HepG2 (cell line): ENCODE data around the gene MEAF6. TPM values are rescaled to one million over a fixed set of nuclear protein-coding genes. Genes with fewer than 3 reads are reported as not detected.

Experiments
- FOSL1 ChIP-seq: sonication (generic); formaldehyde crosslinking; IDR thresholded peaks from 2 replicates; pipeline ENCODE4 v1.9.0; 2021; ENCODE audit warnings: missing genetic modification reagents, borderline replicate concordance
- GATAD1 ChIP-seq: IDR thresholded peaks from 2 replicates; pipeline ENCODE4 v1.6.1; 2016; ENCODE audit warnings: missing genetic modification reagents, missing compliant biosample characterization
- MAFK ChIP-seq, 2 experiments: IDR thresholded peaks in 1 of 2; conservative IDR thresholded peaks in 1 of 2; 2 replicates each; pipeline ENCODE4 v1.6.1; 2011; ENCODE audit warnings: improper control_type of control experiment in 2 of 2, low read length in 2 of 2
- NFRKB ChIP-seq: fragments of 450-650 bp; IDR thresholded peaks from 2 replicates; pipeline ENCODE4 v1.6.1; 2017
- PHF8 ChIP-seq: sonication (generic); formaldehyde crosslinking; IDR thresholded peaks from 2 replicates; pipeline ENCODE4 v1.5.0; 2020; ENCODE audit warnings: missing genetic modification reagents
- POLR2AphosphoS5 ChIP-seq: IDR thresholded peaks from 2 replicates; pipeline ENCODE4 v1.6.1; 2012; ENCODE audit warnings: low read depth, low read length
- RBM39 ChIP-seq: fragments of 200-400 bp; formaldehyde crosslinking; IDR thresholded peaks from one replicate; pipeline ENCODE4 v1.6.1; 2018; ENCODE audit warnings: antibody characterized with exemption, mild to moderate bottlenecking, low read depth, low read length; ENCODE audit not compliant: poor library complexity, severe bottlenecking
- RFX3 ChIP-seq: IDR thresholded peaks from 2 replicates; pipeline ENCODE4 v1.6.1; 2016; ENCODE audit warnings: missing biosample characterization, missing genetic modification reagents
- SYNCRIP ChIP-seq: fragments of 200-400 bp; formaldehyde crosslinking; IDR thresholded peaks from 2 replicates; pipeline ENCODE4 v1.6.1; 2018; ENCODE audit warnings: mild to moderate bottlenecking, low read depth, low read length; ENCODE audit not compliant: insufficient read depth
- TAF1 ChIP-seq: sonication (generic); formaldehyde crosslinking; IDR thresholded peaks from 2 replicates; pipeline ENCODE4 v1.4.0; 2020; ENCODE audit warnings: missing genetic modification reagents
- TCF7L2 ChIP-seq: IDR thresholded peaks from 2 replicates; pipeline ENCODE4 v1.6.1; 2011; ENCODE audit warnings: mild to moderate bottlenecking, low read depth, low read length, moderate library complexity
- TRIM24 ChIP-seq: sonication (generic); formaldehyde crosslinking; IDR thresholded peaks from 2 replicates; pipeline ENCODE4 v1.8.0; 2022; ENCODE audit warnings: mild to moderate bottlenecking, missing genetic modification reagents
- ZNF101 ChIP-seq: sonication (generic); formaldehyde crosslinking; IDR thresholded peaks from 2 replicates; pipeline ENCODE4 v1.4.0; 2020; ENCODE audit warnings: mild to moderate bottlenecking, low read depth, missing genetic modification reagents, borderline replicate concordance
- ZNF24 ChIP-seq: fragments of 450-650 bp; IDR thresholded peaks from 2 replicates; pipeline ENCODE4 v1.6.1; 2017; ENCODE audit warnings: antibody characterized with exemption, mild to moderate bottlenecking
- ZNF383 ChIP-seq: sonication (generic); formaldehyde crosslinking; IDR thresholded peaks from 2 replicates; pipeline ENCODE4 v1.4.0; 2020; ENCODE audit warnings: missing genetic modification reagents, mild to moderate bottlenecking, borderline replicate concordance
- ZNF431 ChIP-seq: sonication (generic); formaldehyde crosslinking; IDR thresholded peaks from 2 replicates; pipeline ENCODE4 v1.9.0; 2022; ENCODE audit warnings: missing genetic modification reagents, low read depth, mild to moderate bottlenecking, borderline replicate concordance
- ZNF432 ChIP-seq: sonication (generic); formaldehyde crosslinking; IDR thresholded peaks from 2 replicates; pipeline ENCODE4 v1.5.0; 2020; ENCODE audit warnings: missing genetic modification reagents, mild to moderate bottlenecking, borderline replicate concordance
- ZNF660 ChIP-seq: sonication (generic); formaldehyde crosslinking; IDR thresholded peaks from 2 replicates; pipeline ENCODE4 v1.5.1; 2020; ENCODE audit warnings: mild to moderate bottlenecking, low read depth, missing genetic modification reagents, borderline replicate concordance
- ZNF788 ChIP-seq: sonication (generic); formaldehyde crosslinking; IDR thresholded peaks from 2 replicates; pipeline ENCODE4 v1.5.0; 2020; ENCODE audit warnings: mild to moderate bottlenecking, missing genetic modification reagents, borderline replicate concordance
- polyA plus RNA-seq, 8 experiments: library from polyadenylated mRNA; depleted of rRNA in 3 of 8; stranded (reverse) in 7 of 8; unstranded in 1 of 8; fragments of >200 nt; fragmentation: Illumina TruSeq in 4 of 8; extraction: Trizol in 4 of 8; gene quantifications; 2 replicates each; pipeline versions ENCODE4 v1.2.1 to v1.2.3, GENCODE V29; 2011 to 2016; ENCODE audit warnings: low read depth in 4 of 8, missing spikeins in 1 of 8, mixed read lengths in 1 of 8; ENCODE audit not compliant: insufficient read depth in 1 of 8
- total RNA-seq, 5 experiments: library from RNA; depleted of rRNA; stranded (reverse); fragments of >200 nt; fragmentation: Illumina TruSeq; extraction: Trizol; gene quantifications; 2 replicates each; pipeline ENCODE4 v1.2.3, GENCODE V29; 2016; ENCODE audit warnings: low read depth in 1 of 5
- TF ChIP-seq, protein P1 (sequence below): sonication (generic); formaldehyde crosslinking; IDR thresholded peaks from 2 replicates; pipeline ENCODE4 v1.8.0; 2022; ENCODE audit warnings: missing genetic modification reagents, mild to moderate bottlenecking, inconsistent platforms, borderline replicate concordance
- TF ChIP-seq, protein P2 (sequence below): sonication (generic); formaldehyde crosslinking; IDR thresholded peaks from 2 replicates; pipeline ENCODE4 v1.4.0; 2020; ENCODE audit warnings: missing genetic modification reagents
- TF ChIP-seq, protein P3 (sequence below): sonication (generic); formaldehyde crosslinking; IDR thresholded peaks from 2 replicates; pipeline ENCODE4 v1.5.1; 2020; ENCODE audit warnings: mild to moderate bottlenecking, missing genetic modification reagents, moderate library complexity
- TF ChIP-seq, protein P4 (sequence below): sonication (generic); formaldehyde crosslinking; IDR thresholded peaks from 2 replicates; pipeline ENCODE4 v1.8.1; 2023; ENCODE audit warnings: mild to moderate bottlenecking, inconsistent platforms, moderate library complexity, missing genetic modification reagents, borderline replicate concordance
- TF ChIP-seq, protein P5 (sequence below): sonication (generic); formaldehyde crosslinking; IDR thresholded peaks from 2 replicates; pipeline ENCODE4 v1.5.0; 2020; ENCODE audit warnings: missing genetic modification reagents

Gene MEAF6
- total and polyA plus RNA-seq, 2 of the 13 experiments (the other 11 are each of a cell fraction or from before 2014, with no cell fraction given): 29.5 to 45.6 TPM

DNA sequence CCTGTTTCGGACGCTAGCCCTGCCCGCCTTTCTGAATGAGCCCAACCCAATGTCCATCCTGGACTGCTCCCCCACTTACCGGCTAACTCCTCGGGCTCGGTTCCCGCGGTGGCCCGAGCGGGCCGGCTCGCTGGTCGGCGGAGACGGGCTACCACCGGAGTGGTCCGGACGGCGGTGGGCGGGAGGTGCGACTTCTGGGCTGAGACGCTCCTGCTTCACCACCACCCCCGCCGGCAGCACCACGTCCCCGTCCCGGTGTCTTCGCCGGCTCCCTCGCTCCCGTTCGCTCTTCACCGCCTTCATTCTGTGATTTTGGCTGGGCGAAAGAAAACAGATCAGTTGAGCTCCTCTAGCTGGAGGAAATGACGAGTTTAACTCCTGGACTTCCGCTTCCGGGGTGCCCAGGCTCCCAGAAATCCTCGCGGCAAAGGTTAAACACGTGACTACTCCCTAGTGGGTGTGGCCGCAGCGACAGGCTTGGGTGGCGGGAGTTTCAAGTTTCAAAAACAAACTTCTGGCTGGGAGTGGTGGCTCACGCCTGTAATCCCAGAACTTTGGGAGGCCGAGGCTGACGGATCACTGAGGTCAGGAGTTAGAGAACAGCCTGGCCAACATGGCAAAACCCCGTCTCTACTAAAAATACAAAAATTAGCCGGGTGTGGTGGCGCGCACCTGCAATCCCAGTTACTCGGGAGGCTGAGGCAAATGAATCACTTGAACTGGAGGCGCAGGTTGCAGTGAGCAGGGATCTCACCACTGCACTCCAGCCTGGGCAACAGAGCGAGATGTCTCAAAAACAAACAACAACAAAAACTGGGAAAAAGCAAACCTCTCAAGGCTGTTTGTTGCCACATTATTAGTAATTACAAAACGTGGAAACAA is 39.6 kb upstream of the MEAF6 start, which contains the start of gene SNIP1 (continued):
- TF ChIP-seq ZNF431 (CRISPR knock-in tag) (no peak), POLR2AphosphoS5 (peak; percentile 89), PHF8 (CRISPR knock-in tag) (peak; percentile 88), ZNF788 (CRISPR knock-in tag) (peak; percentile 76; the same call in 1 of the 2 replicates), SYNCRIP (no peak), ZNF24 (no peak), ZNF660 (CRISPR knock-in tag) (no peak), ZNF432 (CRISPR knock-in tag) (no peak), TCF7L2 (no peak), ZNF383 (CRISPR knock-in tag) (no peak), GATAD1 (CRISPR knock-in tag) (peak; percentile 98), TAF1 (CRISPR knock-in tag) (peak; percentile 74), TRIM24 (CRISPR knock-in tag) (no peak), MAFK (conservative IDR thresholded peaks at IDR 0.05 in 1 of 2, IDR thresholded peaks at IDR 0.05 in 1 of 2; ENCODE audit: low read length in 2 of 2) (no peak), ZNF101 (CRISPR knock-in tag) (no peak), NFRKB (no peak), RFX3 (CRISPR knock-in tag) (no peak), FOSL1 (CRISPR knock-in tag) (no peak), RBM39 (peak; percentile 54)
- TF ChIP-seq, protein P1, sequence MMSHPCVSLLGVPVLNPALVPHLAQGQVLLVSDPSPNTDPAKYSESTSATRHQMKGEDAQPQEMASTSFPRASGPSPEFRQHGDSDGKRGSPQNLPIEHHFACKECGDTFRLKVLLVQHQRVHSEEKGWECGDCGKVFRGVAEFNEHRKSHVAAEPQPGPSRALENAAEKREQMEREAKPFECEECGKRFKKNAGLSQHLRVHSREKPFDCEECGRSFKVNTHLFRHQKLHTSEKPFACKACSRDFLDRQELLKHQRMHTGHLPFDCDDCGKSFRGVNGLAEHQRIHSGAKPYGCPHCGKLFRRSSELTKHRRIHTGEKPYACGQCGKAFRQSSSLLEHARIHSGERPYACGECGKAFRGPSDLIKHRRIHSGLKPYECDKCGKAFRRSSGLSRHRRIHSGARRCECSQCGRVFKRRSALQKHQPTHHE (CRISPR knock-in tag): 0 out of 2 replicates have a peak, but pooled peaks have one; percentile 40
- TF ChIP-seq, protein P2, sequence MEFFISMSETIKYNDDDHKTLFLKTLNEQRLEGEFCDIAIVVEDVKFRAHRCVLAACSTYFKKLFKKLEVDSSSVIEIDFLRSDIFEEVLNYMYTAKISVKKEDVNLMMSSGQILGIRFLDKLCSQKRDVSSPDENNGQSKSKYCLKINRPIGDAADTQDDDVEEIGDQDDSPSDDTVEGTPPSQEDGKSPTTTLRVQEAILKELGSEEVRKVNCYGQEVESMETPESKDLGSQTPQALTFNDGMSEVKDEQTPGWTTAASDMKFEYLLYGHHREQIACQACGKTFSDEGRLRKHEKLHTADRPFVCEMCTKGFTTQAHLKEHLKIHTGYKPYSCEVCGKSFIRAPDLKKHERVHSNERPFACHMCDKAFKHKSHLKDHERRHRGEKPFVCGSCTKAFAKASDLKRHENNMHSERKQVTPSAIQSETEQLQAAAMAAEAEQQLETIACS (CRISPR knock-in tag): no peak
- TF ChIP-seq, protein P3, sequence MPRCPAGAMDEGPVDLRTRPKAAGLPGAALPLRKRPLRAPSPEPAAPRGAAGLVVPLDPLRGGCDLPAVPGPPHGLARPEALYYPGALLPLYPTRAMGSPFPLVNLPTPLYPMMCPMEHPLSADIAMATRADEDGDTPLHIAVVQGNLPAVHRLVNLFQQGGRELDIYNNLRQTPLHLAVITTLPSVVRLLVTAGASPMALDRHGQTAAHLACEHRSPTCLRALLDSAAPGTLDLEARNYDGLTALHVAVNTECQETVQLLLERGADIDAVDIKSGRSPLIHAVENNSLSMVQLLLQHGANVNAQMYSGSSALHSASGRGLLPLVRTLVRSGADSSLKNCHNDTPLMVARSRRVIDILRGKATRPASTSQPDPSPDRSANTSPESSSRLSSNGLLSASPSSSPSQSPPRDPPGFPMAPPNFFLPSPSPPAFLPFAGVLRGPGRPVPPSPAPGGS (CRISPR knock-in tag): no peak
- TF ChIP-seq, protein P4, sequence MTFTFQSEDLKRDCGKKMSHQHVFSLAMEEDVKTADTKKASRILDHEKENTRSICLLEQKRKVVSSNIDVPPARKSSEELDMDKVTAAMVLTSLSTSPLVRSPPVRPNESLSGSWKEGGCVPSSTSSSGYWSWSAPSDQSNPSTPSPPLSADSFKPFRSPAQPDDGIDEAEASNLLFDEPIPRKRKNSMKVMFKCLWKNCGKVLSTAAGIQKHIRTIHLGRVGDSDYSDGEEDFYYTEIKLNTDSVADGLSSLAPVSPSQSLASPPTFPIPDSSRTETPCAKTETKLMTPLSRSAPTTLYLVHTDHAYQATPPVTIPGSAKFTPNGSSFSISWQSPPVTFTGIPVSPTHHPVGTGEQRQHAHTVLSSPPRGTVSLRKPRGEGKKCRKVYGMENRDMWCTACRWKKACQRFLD (CRISPR knock-in tag): 0 out of 2 replicates have a peak, but pooled peaks have one; percentile 64
- TF ChIP-seq, protein P5, sequence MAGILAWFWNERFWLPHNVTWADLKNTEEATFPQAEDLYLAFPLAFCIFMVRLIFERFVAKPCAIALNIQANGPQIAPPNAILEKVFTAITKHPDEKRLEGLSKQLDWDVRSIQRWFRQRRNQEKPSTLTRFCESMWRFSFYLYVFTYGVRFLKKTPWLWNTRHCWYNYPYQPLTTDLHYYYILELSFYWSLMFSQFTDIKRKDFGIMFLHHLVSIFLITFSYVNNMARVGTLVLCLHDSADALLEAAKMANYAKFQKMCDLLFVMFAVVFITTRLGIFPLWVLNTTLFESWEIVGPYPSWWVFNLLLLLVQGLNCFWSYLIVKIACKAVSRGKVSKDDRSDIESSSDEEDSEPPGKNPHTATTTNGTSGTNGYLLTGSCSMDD (CRISPR knock-in tag): no peak
